A549 (cell line): Measurements from ENCODE around the gene CABYR. TPM values are rescaled to one million over a fixed set of nuclear protein-coding genes. Genes with fewer than 3 reads are reported as not detected.

Experiments used
- ATAC-seq, 2 experiments: fragments of 200-7000 bp in 1 of 2; fragments of >200 bp in 1 of 2; cut with Nextera tagmentation in 1 of 2; cut with Tn5 transposase in 1 of 2; 3 replicates each; pipeline versions ENCODE4 v1.8.0 to v1.9.1; 2018 to 2020; ENCODE audit warnings: mild to moderate bottlenecking in 1 of 2, moderate library complexity in 1 of 2
- CTCF ChIA-PET: fragments of 300-600 bp; sonication (Branson Sonifier 250); formaldehyde crosslinking; extraction: SDS; loops from one replicate; lab custom pipeline; 2021; ENCODE audit warnings: antibody characterized with exemption, inconsistent platforms; lab: Yijun Ruan, JAX
- POLR2A ChIA-PET: fragments of 350-600 bp; formaldehyde crosslinking; extraction: SDS; loops from one replicate; lab custom pipeline; 2021; ENCODE audit warnings: antibody characterized with exemption, inconsistent platforms; lab: Yijun Ruan, JAX
- DNase-seq, 2 experiments: peaks; one replicate each; pipeline versions ENCODE4 v3.0.0 to v3.0.0-alpha.2; 2011 to 2016; ENCODE audit warnings: low read depth in 1 of 2, low spot score in 1 of 2
- FAIRE-seq: peaks from 2 replicates; lab custom pipeline; 2011; peaks lifted over from hg19 to GRCh38; lab: Jason Lieb, UNC
- H3K27ac ChIP-seq, 2 experiments: fragments of >200 bp; sonication (Bioruptor Twin); formaldehyde crosslinking; 3 replicates each; pipeline ENCODE4 v1.5.1; 2016 to 2017
- H3K4me1 ChIP-seq: fragments of >200 bp; sonication (Bioruptor Twin); formaldehyde crosslinking; 3 replicates; pipeline ENCODE4 v1.6.1; 2016
- H3K4me2 ChIP-seq: fragments of >200 bp; sonication (Bioruptor Twin); formaldehyde crosslinking; 3 replicates; pipeline ENCODE4 v1.6.1; 2016
- H3K4me3 ChIP-seq: fragments of >200 bp; sonication (Bioruptor Twin); formaldehyde crosslinking; 3 replicates; pipeline ENCODE4 v1.5.1; 2016
- H3K9me3 ChIP-seq: fragments of >200 bp; sonication (Bioruptor Twin); formaldehyde crosslinking; 3 replicates; pipeline ENCODE4 v1.6.1; 2016
- BCL3 ChIP-seq: fragments of >200 bp; sonication (Bioruptor Twin); formaldehyde crosslinking; IDR thresholded peaks from 3 replicates; pipeline ENCODE4 v1.6.1; 2016
- FOSB ChIP-seq: fragments of 250-450 bp; sonication (Bioruptor Pico); IDR thresholded peaks from 2 replicates; pipeline ENCODE4 v1.5.0; 2020; ENCODE audit warnings: mild to moderate bottlenecking, moderate library complexity
- FOXS1 ChIP-seq: fragments of 250-450 bp; sonication (Bioruptor Pico); IDR thresholded peaks from 2 replicates; pipeline ENCODE4 v1.5.0; 2020; ENCODE audit warnings: mild to moderate bottlenecking, moderate library complexity
- GATA3 ChIP-seq: IDR thresholded peaks from 2 replicates; pipeline ENCODE4 v1.6.1; 2012; ENCODE audit warnings: borderline replicate concordance
- HES2 ChIP-seq: fragments of >200 bp; sonication (Bioruptor Twin); formaldehyde crosslinking; IDR thresholded peaks from 2 replicates; pipeline ENCODE4 v1.6.1; 2016
- HMGXB4 ChIP-seq: fragments of 250-450 bp; sonication (Bioruptor Pico); IDR thresholded peaks from 2 replicates; pipeline ENCODE4 v1.5.0; 2021; ENCODE audit warnings: mild to moderate bottlenecking, moderate library complexity, borderline replicate concordance
- KDM1A ChIP-seq: fragments of 200-600 bp; sonication (generic); IDR thresholded peaks from 2 replicates; pipeline ENCODE4 v1.6.1; 2016; ENCODE audit warnings: low read depth, mild to moderate bottlenecking
- KDM5A ChIP-seq: fragments of 200-600 bp; sonication (generic); IDR thresholded peaks from 2 replicates; pipeline ENCODE4 v1.6.1; 2016; ENCODE audit warnings: antibody characterized with exemption, mild to moderate bottlenecking
- MAFK ChIP-seq: fragments of 450-650 bp; IDR thresholded peaks from 2 replicates; pipeline ENCODE4 v1.6.1; 2014; ENCODE audit not compliant: partially characterized antibody
- MAX ChIP-seq: IDR thresholded peaks from 2 replicates; pipeline ENCODE4 v1.6.1; 2012
- NFE2L2 ChIP-seq: fragments of 150-350 bp; conservative IDR thresholded peaks from 2 replicates; pipeline ENCODE4 v1.6.1; 2014; ENCODE audit warnings: low read length
- NPAS2 ChIP-seq: fragments of 250-450 bp; sonication (Bioruptor Pico); IDR thresholded peaks from 2 replicates; pipeline ENCODE4 v1.8.0; 2022; ENCODE audit warnings: mild to moderate bottlenecking, moderate library complexity, borderline replicate concordance
- NR3C1 ChIP-seq: fragments of >200 bp; sonication (Bioruptor Twin); formaldehyde crosslinking; IDR thresholded peaks from 3 replicates; pipeline ENCODE4 v1.6.1; 2017
- SMC3 ChIP-seq: fragments of >200 bp; sonication (Bioruptor Twin); formaldehyde crosslinking; IDR thresholded peaks from 3 replicates; pipeline ENCODE4 v1.6.1; 2018; ENCODE audit warnings: inconsistent platforms
- SREBF2 ChIP-seq: fragments of 450-650 bp; IDR thresholded peaks from 2 replicates; pipeline ENCODE4 v1.6.1; 2014; ENCODE audit warnings: mild to moderate bottlenecking, moderate library complexity
- TFCP2L1 ChIP-seq: fragments of 250-450 bp; sonication (Bioruptor Pico); IDR thresholded peaks from 2 replicates; pipeline ENCODE4 v1.5.0; 2021; ENCODE audit warnings: mild to moderate bottlenecking
- USF2 ChIP-seq: fragments of 450-650 bp; IDR thresholded peaks from 2 replicates; pipeline ENCODE4 v1.6.1; 2014; ENCODE audit warnings: antibody characterized with exemption
- WGBS: methylation state at CpG from one replicate; pipeline ENCODE4 v1.1.6; 2017; ENCODE audit errors: missing lambda C conversion rate; 5-methylcytosine and 5-hydroxymethylcytosine counted together
- polyA plus RNA-seq, 4 experiments: library from polyadenylated mRNA; depleted of rRNA in 3 of 4; stranded (reverse); fragments of >200 nt; fragmentation: RNase III in 1 of 4; extraction: RNeasy Plus Mini Kit Qiagen cat#74134 plus additional on column Dnase treatment in 1 of 4; gene quantifications; 2 replicates in 3 of 4; 3 replicates in 1 of 4; pipeline ENCODE4 v1.2.3, GENCODE V29; 2011 to 2017

Gene CABYR
- polyA plus RNA-seq, 2 of the 4 experiments (the other 2 are of a cell fraction) = 14.8 to 22.1 TPM

- FAIRE-seq (no peak), DNase-seq (no peak)
- H3K4me2 ChIP-seq = no peak overlapping the region
- H3K9me3 ChIP-seq = no peaks in the 10 kb centered on the region
- no peaks in the 10 kb centered on the region for H3K4me1 ChIP-seq
- WGBS = 93% methylated on average over 15 of the region's 15 CpGs
- no peak overlapping the region for H3K27ac ChIP-seq
- POLR2A ChIA-PET = no interaction called here
- TF ChIP-seq MAX (no peak), KDM5A (no peak), GATA3 (no peak), BCL3 (no peak), USF2 (no peak), SMC3 (no peak), HES2 (no peak), NR3C1 (no peak)
- TF ChIP-seq, all 56 proteins: peak for 0
- ATAC-seq = no peak
- CTCF ChIA-PET = interaction anchor here (0.7 to 4.3 kb wide), 2 partner anchors 10 to 13 kb away, joined by 4 to 19 read pairs; no protein-coding TSS in a partner anchor
- H3K4me3 ChIP-seq = no peak overlapping the region
These were observed 50.9 kb downstream of the CABYR start for GRCh38 chr18:24189664-24190346.

GRCh38 chr18:24190590-24190989 is 51.7 kb downstream of the CABYR start:
- no peak overlapping the region for H3K4me2 ChIP-seq
- H3K4me1 ChIP-seq = no peaks in the 10 kb centered on the region
- H3K27ac ChIP-seq = no peak overlapping the region
- 92% methylated on average over 2 of the region's 2 CpGs for WGBS
- H3K4me3 ChIP-seq = no peak overlapping the region
- FAIRE-seq = no peak
- no peak for DNase-seq
- TF ChIP-seq FOSB (CRISPR knock-in tag) (no peak), NPAS2 (no peak), FOXS1 (CRISPR knock-in tag) (no peak)
- H3K9me3 ChIP-seq = no peaks in the 10 kb centered on the region
- no peak for ATAC-seq
- POLR2A ChIA-PET = no interaction called here
- CTCF ChIA-PET = interaction anchor here (4.3 kb wide), 1 partner anchor 14 kb away, joined by 19 read pairs; no protein-coding TSS in a partner anchor

- no peak for DNase-seq
- no peak for ATAC-seq
- ChIA-PET CTCF (interaction anchor here (1.1 kb wide), 1 partner anchor 19 kb away, joined by 3 read pairs; no protein-coding TSS in a partner anchor), POLR2A (no interaction called here)
- Histone ChIP-seq H3K27ac (no peak overlapping the region), H3K4me3 (no peak overlapping the region), H3K4me1 (no peaks in the 10 kb centered on the region), H3K9me3 (no peaks in the 10 kb centered on the region), H3K4me2 (no peak overlapping the region)
- FAIRE-seq = no peak
- 82% methylated on average over 9 of the region's 9 CpGs for WGBS
- TF ChIP-seq MAFK = peak; percentile 62
- TF ChIP-seq TFCP2L1 (CRISPR knock-in tag) = no peak
- TF ChIP-seq, all 56 proteins: peak for 1
These were observed 56.6 kb downstream of the CABYR start for GRCh38 chr18:24195296-24196053.

GRCh38 chr18:24196764-24197163 is 57.9 kb downstream of the CABYR start:
- no peak for DNase-seq
- Histone ChIP-seq H3K4me3 (no peak overlapping the region), H3K4me2 (no peak overlapping the region), H3K27ac (no peak overlapping the region), H3K9me3 (no peaks in the 10 kb centered on the region), H3K4me1 (no peaks in the 10 kb centered on the region)
- WGBS = 86% methylated on average over 4 of the region's 4 CpGs
- TF ChIP-seq NFE2L2 (no peak), HES2 (no peak), SREBF2 (no peak), HMGXB4 (CRISPR knock-in tag) (no peak), KDM1A (no peak), KDM5A (no peak)
- no peak for ATAC-seq
- ChIA-PET POLR2A (no interaction called here), CTCF (interaction anchor here (0.8 to 1.1 kb wide), 2 partner anchors 17 to 20 kb away, joined by 3 read pairs; no protein-coding TSS in a partner anchor)
- FAIRE-seq = no peak
